ENCODE measurements around the gene SQOR. TPM values are rescaled to one million over a fixed set of nuclear protein-coding genes. Genes with fewer than 3 reads are reported as not detected.

The SQOR gene
- 100 to 1,000 TPM in 1 of 4 donors, 10 to 100 TPM in 3; 85.8 to 101 (median 96.7) TPM for total RNA-seq

DNA sequence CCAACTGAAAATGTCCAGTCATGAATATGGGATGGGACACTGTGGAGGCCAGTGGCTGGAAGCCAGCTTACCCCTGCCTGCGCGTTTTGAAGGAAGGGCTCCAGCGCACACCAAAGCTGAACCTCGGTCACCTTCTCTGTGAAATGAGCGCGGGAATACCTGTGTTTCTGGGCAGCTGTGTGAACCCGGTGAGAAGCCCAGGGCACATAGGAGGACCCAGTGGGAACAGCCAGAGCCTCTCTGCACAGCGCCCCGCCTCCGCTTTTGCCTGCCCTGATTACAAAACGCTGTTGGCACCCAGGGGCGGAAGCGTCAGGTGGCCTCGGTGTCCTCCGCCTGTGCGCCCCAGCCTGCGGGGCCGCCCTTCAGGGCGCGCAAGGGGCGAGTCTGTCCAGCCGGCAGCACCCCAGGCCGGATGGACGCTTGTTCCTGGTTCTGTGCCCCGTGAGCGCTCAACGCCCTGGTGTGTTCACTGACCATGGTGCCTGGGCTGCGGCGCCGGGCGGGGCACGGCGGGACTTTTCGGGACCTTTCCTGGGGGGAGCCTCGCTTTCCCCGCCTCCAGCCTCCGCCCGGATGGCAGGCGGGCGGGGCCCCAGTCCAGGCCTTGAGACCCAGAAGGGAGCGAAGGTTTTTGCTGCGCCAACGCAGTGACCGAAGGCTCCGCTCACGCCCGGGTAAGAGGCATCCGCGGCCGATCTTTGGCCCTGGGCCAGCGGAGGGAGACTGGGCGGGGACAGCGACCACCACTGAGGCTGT is at the start of gene SQOR:
TSS of gene SQOR (plus strand) at position 598 of the 759 bp plus-strand sequence. CDS start 23,895 bp downstream, outside the sequence.
- TF ChIP-seq, protein P1, sequence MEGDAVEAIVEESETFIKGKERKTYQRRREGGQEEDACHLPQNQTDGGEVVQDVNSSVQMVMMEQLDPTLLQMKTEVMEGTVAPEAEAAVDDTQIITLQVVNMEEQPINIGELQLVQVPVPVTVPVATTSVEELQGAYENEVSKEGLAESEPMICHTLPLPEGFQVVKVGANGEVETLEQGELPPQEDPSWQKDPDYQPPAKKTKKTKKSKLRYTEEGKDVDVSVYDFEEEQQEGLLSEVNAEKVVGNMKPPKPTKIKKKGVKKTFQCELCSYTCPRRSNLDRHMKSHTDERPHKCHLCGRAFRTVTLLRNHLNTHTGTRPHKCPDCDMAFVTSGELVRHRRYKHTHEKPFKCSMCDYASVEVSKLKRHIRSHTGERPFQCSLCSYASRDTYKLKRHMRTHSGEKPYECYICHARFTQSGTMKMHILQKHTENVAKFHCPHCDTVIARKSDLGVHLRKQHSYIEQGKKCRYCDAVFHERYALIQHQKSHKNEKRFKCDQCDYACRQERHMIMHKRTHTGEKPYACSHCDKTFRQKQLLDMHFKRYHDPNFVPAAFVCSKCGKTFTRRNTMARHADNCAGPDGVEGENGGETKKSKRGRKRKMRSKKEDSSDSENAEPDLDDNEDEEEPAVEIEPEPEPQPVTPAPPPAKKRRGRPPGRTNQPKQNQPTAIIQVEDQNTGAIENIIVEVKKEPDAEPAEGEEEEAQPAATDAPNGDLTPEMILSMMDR (IDR thresholded peaks at IDR 0.05): no peak
- TF ChIP-seq POLR2A (IDR thresholded peaks at IDR 0.05): peak; percentile 82 to 88
- Histone ChIP-seq H3K36me3 (no peaks in the 10 kb centered on the region), H3K27ac (peak within 1 kb of the TSS; percentile 86 to 97 (median 95)), H3K9me3 (no peaks in the 10 kb centered on the region), H3K4me1 (peaks cover 0 to 43% (median 5%) of the 10 kb centered on the region in 4 donors), H3K27me3 (no peaks in the 10 kb centered on the region), H3K4me3 (peak within 1 kb of the TSS; percentile 84 to 89 (median 86))
- peak; percentile 82 to 95 (median 93) for DNase-seq

DNA sequence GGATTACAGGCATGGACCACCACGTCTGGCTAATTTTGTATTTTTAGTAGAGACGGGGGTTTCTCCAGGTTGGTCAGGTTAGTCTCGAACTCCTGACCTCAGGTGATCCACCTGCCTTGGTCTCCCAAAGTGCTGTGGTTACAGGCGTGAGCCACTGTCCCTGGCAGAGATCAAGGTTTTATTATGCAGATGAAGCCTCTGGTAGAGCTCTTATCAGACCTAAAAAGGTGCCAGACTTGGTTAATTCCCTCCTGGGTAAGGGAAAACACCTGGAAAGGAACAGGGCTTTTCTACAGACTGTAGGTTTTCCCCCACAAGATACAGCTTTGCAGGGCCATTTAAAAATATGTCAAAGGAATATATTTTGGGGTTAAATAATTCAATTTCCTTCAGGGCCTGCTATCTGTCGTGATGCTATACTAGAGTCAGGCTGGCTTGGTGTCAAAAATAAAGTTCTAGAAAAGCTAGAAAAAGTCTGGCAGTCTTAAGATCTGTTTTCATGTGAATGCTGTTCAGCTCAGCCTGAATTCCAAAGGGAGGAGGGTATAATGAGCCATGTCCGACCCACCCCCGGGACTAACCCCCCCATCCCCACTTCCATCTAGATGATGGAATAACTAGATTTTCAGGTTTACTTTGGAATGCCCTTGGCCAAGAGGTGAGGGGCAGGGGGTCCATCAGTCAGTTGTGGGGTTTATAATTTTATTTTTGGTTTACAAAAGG is 49.6 kb upstream of the SQOR start:
- TF ChIP-seq POLR2A (IDR thresholded peaks at IDR 0.05): no peak
- TF ChIP-seq, protein P1 (IDR thresholded peaks at IDR 0.05): no peak
- Histone ChIP-seq H3K4me1 (peaks cover 0 to 19% (median 9%) of the 10 kb centered on the region in 4 donors), H3K36me3 (no peaks in the 10 kb centered on the region), H3K27ac (no peak overlapping the region), H3K9me3 (no peaks in the 10 kb centered on the region), H3K27me3 (no peaks in the 10 kb centered on the region), H3K4me3 (no peak overlapping the region)
- no peak for DNase-seq

DNA sequence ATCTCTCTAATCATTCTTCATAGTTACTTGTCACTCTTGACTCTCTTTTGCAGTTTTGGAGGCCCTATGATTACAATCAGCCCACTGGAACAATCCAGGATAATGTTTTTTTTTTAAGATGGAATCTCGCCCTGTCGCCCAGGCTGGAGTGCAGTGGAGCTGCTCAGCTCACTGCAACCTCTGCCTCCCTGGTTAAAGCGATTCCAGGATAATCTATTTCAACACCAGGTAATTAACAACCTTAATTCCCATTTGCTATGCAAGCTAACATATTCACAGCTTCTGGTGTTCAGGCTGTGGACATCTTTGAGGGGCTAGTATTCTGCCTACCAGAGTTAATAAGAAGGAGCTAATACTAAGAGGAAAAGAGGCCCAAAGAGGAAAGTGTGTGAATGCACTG is 48.7 kb upstream of the SQOR start:
- DNase-seq: no peak

DNA sequence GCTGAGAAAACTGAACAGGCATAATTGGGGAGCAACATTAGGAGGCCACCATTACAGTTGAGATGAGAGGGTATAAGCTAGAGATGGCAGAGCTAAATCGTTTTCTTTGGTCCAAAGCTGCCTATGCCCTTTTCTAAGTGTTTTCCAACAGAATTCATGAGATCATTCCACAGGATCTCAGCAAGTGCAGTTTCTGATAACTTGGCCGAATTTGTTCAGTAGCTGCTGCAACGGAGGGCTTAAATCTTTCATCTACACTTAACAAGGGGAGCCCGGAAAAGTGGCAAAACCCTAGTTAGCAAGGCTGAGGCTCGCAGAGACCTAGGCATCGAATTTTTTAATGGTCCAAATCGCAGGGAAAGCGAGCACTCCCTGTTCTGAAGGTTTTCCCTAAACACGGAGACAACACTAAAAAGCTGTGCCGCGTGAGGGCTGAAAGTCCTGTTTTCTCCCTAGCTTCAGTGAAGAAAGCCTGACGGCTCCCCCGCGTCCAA is 48.2 kb upstream of the SQOR start:
- peak overlapping the region; percentile 66 to 87 (median 81) for H3K4me3 ChIP-seq
- peaks cover 0 to 19% (median 9%) of the 10 kb centered on the region in 4 donors for H3K4me1 ChIP-seq
- TF ChIP-seq POLR2A (IDR thresholded peaks at IDR 0.05): no peak
- TF ChIP-seq, protein P1 (IDR thresholded peaks at IDR 0.05): no peak
- no peaks in the 10 kb centered on the region for H3K36me3 ChIP-seq
- peak overlapping the region; percentile 92 to 97 (median 96) for H3K27ac ChIP-seq
- DNase-seq: no peak
- no peaks in the 10 kb centered on the region for H3K9me3 ChIP-seq
- H3K27me3 ChIP-seq: no peaks in the 10 kb centered on the region

More for the DNA sequence above, 48.7 kb upstream of the SQOR start:
- H3K27ac ChIP-seq: peak overlapping the region; percentile 92 to 97 (median 96)
- no peaks in the 10 kb centered on the region for H3K9me3 ChIP-seq
- H3K36me3 ChIP-seq: no peaks in the 10 kb centered on the region
- H3K4me1 ChIP-seq: peaks cover 0 to 19% (median 9%) of the 10 kb centered on the region in 4 donors
- peak overlapping the region in 3 of 4 donors; percentile 66 to 87 (median 86) for H3K4me3 ChIP-seq
- no peak for TF ChIP-seq POLR2A (IDR thresholded peaks at IDR 0.05)
- TF ChIP-seq, protein P1 (IDR thresholded peaks at IDR 0.05): no peak
- H3K27me3 ChIP-seq: no peaks in the 10 kb centered on the region

DNA sequence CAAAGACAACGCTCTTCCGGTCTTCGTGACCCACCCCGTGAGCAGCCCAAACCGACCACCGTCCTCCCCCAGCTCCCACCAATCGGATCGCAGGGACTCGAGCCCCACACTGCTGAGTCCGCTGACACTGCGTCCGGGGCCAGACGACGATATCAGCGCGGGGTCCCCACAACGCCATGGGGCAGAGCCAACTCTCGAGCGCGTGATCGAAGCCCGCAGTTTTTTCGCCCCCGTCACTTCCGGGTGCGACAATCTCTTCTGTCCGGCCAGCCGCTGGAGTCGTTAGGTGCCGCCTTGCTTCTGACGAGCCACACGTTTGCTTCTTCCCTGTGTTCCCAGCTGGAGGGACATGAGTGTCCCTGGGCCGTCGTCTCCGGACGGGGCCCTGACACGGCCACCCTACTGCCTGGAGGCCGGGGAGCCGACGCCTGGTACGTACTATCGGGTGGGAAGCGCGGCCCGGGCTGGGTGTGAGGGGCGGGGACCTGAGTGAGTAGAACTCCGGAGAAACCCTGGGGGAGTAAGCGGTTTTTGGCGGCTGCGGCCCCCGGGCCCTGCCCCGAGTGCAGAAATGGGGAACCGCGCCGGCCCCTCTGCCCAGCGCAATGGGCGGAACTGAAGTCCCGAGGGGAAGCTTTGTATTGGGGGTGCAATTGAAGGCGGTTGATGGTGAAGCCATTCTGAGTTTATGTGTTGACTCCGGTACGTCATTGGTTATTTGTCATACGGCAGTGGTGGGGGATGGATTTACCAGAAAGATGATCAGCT is 47.5 kb upstream of the SQOR start, which contains the start of gene BLOC1S6:
TSS of gene BLOC1S6 (plus strand) at position 285 of the 768 bp plus-strand sequence. CDS start at position 350, 65 bp downstream.
- Histone ChIP-seq H3K4me3 (peak within 1 kb of the TSS; percentile 66 to 87 (median 81)), H3K27me3 (no peaks in the 10 kb centered on the region), H3K9me3 (no peaks in the 10 kb centered on the region), H3K27ac (peak within 1 kb of the TSS; percentile 92 to 97 (median 96)), H3K4me1 (peaks cover 0 to 19% (median 9%) of the 10 kb centered on the region in 4 donors), H3K36me3 (peaks cover 0 to under 1% (median 0%) of the 10 kb centered on the region in 3 donors)
- peak; percentile 82 to 95 (median 93) for DNase-seq
- TF ChIP-seq, protein P1 (IDR thresholded peaks at IDR 0.05): peak in 1 of 6 experiments; percentile 5
- peak; percentile 66 to 81 for TF ChIP-seq POLR2A (IDR thresholded peaks at IDR 0.05)
